AG04450 (cell line): ENCODE data around the gene TIGD4. TPM values are rescaled to one million over a fixed set of nuclear protein-coding genes. Genes with fewer than 3 reads are reported as not detected.

Experiments
- CTCF ChIA-PET: fragments of 300-600, 350-600 bp; formaldehyde crosslinking; extraction: SDS; loops from one replicate; lab custom pipeline; 2022; ENCODE audit warnings: antibody characterized with exemption, inconsistent platforms; lab: Charles Lee
- POLR2A ChIA-PET: fragments of 350-600 bp; formaldehyde crosslinking; extraction: SDS; loops from one replicate; lab custom pipeline; 2021; ENCODE audit warnings: antibody characterized with exemption, inconsistent platforms; lab: Yijun Ruan, JAX
- DNase-seq: peaks from one replicate; pipeline ENCODE4 v3.0.0-alpha.2; 2011; ENCODE audit warnings: low read depth, low spot score
- H3K27ac ChIP-seq: one replicate; pipeline ENCODE4 v1.5.1; 2012; ENCODE audit warnings: low read depth, low read length, control low read depth
- H3K27me3 ChIP-seq: one replicate; pipeline ENCODE4 v1.6.0; 2012; ENCODE audit warnings: low read length; ENCODE audit not compliant: control insufficient read depth, insufficient read depth
- H3K4me3 ChIP-seq: 2 replicates; pipeline ENCODE4 v1.5.1; 2011; ENCODE audit warnings: mild to moderate bottlenecking, low read depth, low read length, control low read depth
- H3K9me3 ChIP-seq: 2 replicates; pipeline ENCODE4 v1.5.1; 2012; ENCODE audit warnings: low read length; ENCODE audit not compliant: control insufficient read depth, insufficient read depth
- polyA plus RNA-seq: library from polyadenylated mRNA; depleted of rRNA; stranded (reverse); fragments of >200 nt; gene quantifications from 2 replicates; pipeline ENCODE4 v1.2.3, GENCODE V29; 2011
- TF ChIP-seq, protein P1 (sequence below): IDR thresholded peaks from 2 replicates; pipeline ENCODE4 v1.5.1; 2011; ENCODE audit warnings: low read depth, low read length, control low read depth, inconsistent platforms

Gene TIGD4
- polyA plus RNA-seq, 1 experiment, result not detected

DNA sequence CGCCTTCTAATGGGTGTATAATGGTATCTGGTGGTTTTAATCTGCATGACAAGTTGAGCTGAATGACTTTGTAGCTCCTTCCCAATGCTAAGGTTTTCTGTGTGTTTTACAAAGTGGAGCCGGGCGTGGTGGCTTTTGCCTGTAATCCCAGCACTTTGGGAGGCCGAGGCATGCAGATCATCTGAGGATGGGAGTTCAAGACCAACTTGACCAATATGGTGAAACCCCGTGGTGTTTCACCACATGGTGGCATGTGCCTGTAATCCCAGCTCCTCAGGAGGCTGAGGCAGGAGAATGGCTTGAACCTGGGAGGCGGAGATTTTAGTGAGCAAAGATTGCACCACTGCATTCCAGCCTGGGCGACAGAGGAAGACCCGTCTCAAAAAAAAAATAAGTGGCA lies 29.1 kb upstream of the TIGD4 start:
- TF ChIP-seq, protein P1, sequence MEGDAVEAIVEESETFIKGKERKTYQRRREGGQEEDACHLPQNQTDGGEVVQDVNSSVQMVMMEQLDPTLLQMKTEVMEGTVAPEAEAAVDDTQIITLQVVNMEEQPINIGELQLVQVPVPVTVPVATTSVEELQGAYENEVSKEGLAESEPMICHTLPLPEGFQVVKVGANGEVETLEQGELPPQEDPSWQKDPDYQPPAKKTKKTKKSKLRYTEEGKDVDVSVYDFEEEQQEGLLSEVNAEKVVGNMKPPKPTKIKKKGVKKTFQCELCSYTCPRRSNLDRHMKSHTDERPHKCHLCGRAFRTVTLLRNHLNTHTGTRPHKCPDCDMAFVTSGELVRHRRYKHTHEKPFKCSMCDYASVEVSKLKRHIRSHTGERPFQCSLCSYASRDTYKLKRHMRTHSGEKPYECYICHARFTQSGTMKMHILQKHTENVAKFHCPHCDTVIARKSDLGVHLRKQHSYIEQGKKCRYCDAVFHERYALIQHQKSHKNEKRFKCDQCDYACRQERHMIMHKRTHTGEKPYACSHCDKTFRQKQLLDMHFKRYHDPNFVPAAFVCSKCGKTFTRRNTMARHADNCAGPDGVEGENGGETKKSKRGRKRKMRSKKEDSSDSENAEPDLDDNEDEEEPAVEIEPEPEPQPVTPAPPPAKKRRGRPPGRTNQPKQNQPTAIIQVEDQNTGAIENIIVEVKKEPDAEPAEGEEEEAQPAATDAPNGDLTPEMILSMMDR, result no peak
- CTCF ChIA-PET, result interaction anchor here (0.6 to 1.1 kb wide), 2 partner anchors 11 to 275 kb away, joined by 3 to 4 read pairs; no protein-coding TSS in a partner anchor
- DNase-seq, result no peak
- no peak overlapping the region for H3K4me3 ChIP-seq
- H3K27me3 ChIP-seq, result no peaks in the 10 kb centered on the region
- no peak overlapping the region for H3K27ac ChIP-seq
- H3K9me3 ChIP-seq, result no peaks in the 10 kb centered on the region
- POLR2A ChIA-PET, result no interaction called here

- no peaks in the 10 kb centered on the region for H3K9me3 ChIP-seq
- ChIA-PET POLR2A (no interaction called here), CTCF (no interaction called here)
- no peak for DNase-seq
- no peak overlapping the region for H3K27ac ChIP-seq
- H3K4me3 ChIP-seq, result no peak overlapping the region
- TF ChIP-seq, protein P1, result no peak
- no peaks in the 10 kb centered on the region for H3K27me3 ChIP-seq
Observed at GRCh38 chr4:152807294-152807829, 27.8 kb upstream of the TIGD4 start.

DNA sequence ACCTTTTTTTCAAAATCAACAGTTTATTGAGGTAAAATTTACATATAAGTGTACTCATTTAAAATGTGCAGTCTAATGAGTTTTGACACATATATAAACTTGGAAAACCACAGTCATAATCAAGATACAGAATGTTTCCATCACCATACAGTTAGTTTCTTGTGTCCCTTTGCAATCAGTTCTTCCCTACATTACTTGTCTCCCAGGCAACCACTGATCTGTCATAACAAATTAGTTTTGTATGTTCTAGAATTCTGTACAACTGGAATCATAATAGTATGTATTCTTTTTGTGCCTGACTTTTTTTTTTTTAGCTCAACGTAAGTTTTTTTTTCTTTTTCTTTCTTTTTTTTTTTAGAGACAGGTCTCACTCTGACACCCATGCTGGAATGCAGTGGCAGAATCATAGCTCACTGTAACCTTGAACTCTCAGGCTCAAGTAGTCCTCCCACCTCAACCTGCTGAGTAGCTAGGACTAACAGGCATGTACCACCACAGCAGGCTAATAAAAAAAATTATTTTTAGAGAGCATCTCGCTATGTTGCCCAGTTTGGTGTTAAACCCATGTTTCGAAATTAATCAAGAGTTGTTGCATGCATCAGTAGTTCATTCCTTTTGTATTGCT lies 27.1 kb upstream of the TIGD4 start:
- no peak overlapping the region for H3K4me3 ChIP-seq
- H3K9me3 ChIP-seq, result no peaks in the 10 kb centered on the region
- H3K27me3 ChIP-seq, result no peaks in the 10 kb centered on the region
- no peak for DNase-seq
- POLR2A ChIA-PET, result no interaction called here
- CTCF ChIA-PET, result interaction anchor here (1.2 kb wide), 2 partner anchors 23 to 71 kb away, joined by 3 read pairs; no protein-coding TSS in a partner anchor
- no peak overlapping the region for H3K27ac ChIP-seq
- TF ChIP-seq, protein P1, result no peak

- no peak for DNase-seq
- POLR2A ChIA-PET, result no interaction called here
Observed at GRCh38 chr4:152805818-152806217, 26.3 kb upstream of the TIGD4 start.

More at GRCh38 chr4:152805818-152806217, 26.3 kb upstream of the TIGD4 start:
- TF ChIP-seq, protein P1, result no peak
- CTCF ChIA-PET, result interaction anchor here (1.2 kb wide), 2 partner anchors 23 to 71 kb away, joined by 3 read pairs; no protein-coding TSS in a partner anchor
- no peak overlapping the region for H3K27ac ChIP-seq
- no peak overlapping the region for H3K4me3 ChIP-seq
- no peaks in the 10 kb centered on the region for H3K27me3 ChIP-seq
- no peaks in the 10 kb centered on the region for H3K9me3 ChIP-seq
